ENCODE results near the gene IPMK. TPM values are rescaled to one million over a fixed set of nuclear protein-coding genes. Genes with fewer than 3 reads are reported as not detected.

Gene IPMK
- total and polyA plus RNA-seq, 2 of the 8 experiments (the other 6 are each of a cell fraction or from before 2014, with no cell fraction given): 1.3 to 7.8 TPM

DNA sequence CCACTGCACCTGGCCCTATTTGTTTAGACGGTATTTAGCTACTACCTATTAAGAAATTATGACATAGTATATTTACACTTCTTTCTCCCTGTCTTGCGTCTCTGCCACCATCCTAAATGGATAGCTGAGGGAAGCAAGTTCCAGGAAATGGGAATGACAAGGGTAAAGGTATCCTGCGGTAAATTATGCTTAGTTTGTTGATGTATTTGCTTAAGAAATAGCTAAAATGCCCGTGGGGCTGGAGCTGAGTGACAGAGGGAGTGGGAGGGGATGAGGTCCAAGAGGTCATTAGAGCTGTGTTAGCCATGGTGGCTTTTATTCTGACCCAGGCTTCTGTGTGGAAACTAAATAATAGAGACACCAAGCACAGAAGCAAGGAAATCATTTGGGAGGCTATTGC is 38.1 kb upstream of the IPMK start:
- Histone ChIP-seq H3K4ac (replicated peaks; ENCODE audit: insufficient read length, low read depth, low read length) (no peak overlapping the region), H3K36me3 (ENCODE audit: control insufficient read depth in 2 of 4, insufficient read depth in 4 of 4, low read length in 3 of 4) (no peaks in the 10 kb centered on the region), H2BK12ac (ENCODE audit: low read depth, low read length) (no peak overlapping the region), H3K18ac (ENCODE audit: extremely low read depth, low read length) (no peak overlapping the region), H3K79me1 (ENCODE audit: low read depth, low read length) (no peaks in the 10 kb centered on the region), H4K5ac (ENCODE audit: insufficient read length, low read depth, low read length) (no peak overlapping the region), H3K56ac (replicated peaks; ENCODE audit: insufficient read length, low read depth, low read length) (no peak overlapping the region), H2BK20ac (ENCODE audit: low read length) (no peak overlapping the region), H3K27me3 (replicated peaks in 1 of 4; ENCODE audit: control insufficient read depth in 3 of 4, extremely low read depth in 1 of 4, insufficient read depth in 3 of 4, low read length in 3 of 4) (no peaks in the 10 kb centered on the region), H3K4me2 (ENCODE audit: insufficient read depth in 1 of 2, low read depth in 2 of 2, low read length in 2 of 2) (no peak overlapping the region), H3K79me2 (ENCODE audit: control insufficient read depth in 1 of 2, insufficient read depth in 2 of 2, low read length in 2 of 2) (no peaks in the 10 kb centered on the region), H4K20me1 (replicated peaks in 1 of 2; ENCODE audit: control insufficient read depth in 1 of 2, insufficient read depth in 2 of 2, low read length in 2 of 2) (no peaks in the 10 kb centered on the region), H2BK120ac (replicated peaks; ENCODE audit: low read depth, low read length) (no peak overlapping the region), H3K27ac (ENCODE audit: low read depth, low read length) (no peak overlapping the region), H2BK15ac (ENCODE audit: low read length) (no peak overlapping the region), H3K9me3 (ENCODE audit: insufficient read depth in 2 of 2, low read depth in 1 of 2, low read length in 1 of 2) (no peaks in the 10 kb centered on the region), H2AFZ (ENCODE audit: low read length) (no peak overlapping the region), H3K23me2 (ENCODE audit: low read depth, low read length) (no peaks in the 10 kb centered on the region), H3K23ac (ENCODE audit: insufficient read length) (no peak overlapping the region), H3K14ac (ENCODE audit: insufficient read length) (no peak overlapping the region), H3K4me3 (ENCODE audit: extremely low read depth in 1 of 4, insufficient read depth in 2 of 4, low read depth in 3 of 4, low read length in 4 of 4) (no peak overlapping the region), H4K8ac (ENCODE audit: extremely low read depth, insufficient read depth, low read length) (no peak overlapping the region), H3K9ac (replicated peaks in 1 of 4; ENCODE audit: extremely low read depth in 1 of 4, low read depth in 3 of 4, low read length in 3 of 4) (no peak overlapping the region), H3K4me1 (replicated peaks in 1 of 4; ENCODE audit: control insufficient read depth in 3 of 4, insufficient read depth in 4 of 4, low read length in 3 of 4) (no peaks in the 10 kb centered on the region), H4K91ac (replicated peaks; ENCODE audit: insufficient read length, low read length) (peak overlapping the region; percentile 9), H2BK5ac (ENCODE audit: low read depth, low read length) (no peak overlapping the region), H2AK5ac (ENCODE audit: low read depth, low read length) (no peak overlapping the region)
- CTCF ChIA-PET (ENCODE audit: partially characterized antibody): interaction anchor here (0.6 to 3.5 kb wide), 7 partner anchors 10 to 199 kb away, joined by 3 to 14 read pairs (median 3); no protein-coding TSS in a partner anchor
- WGBS, 2 experiments (ENCODE audit: extremely low coverage in 1 of 2, insufficient coverage in 1 of 2, insufficient read length in 1 of 2, insufficient replicate concordance in 2 of 2, low coverage in 1 of 2, low lambda C conversion rate in 2 of 2, missing lambda C conversion rate in 1 of 2): 82% methylated on average over 4 of the region's 4 CpGs; no CpG with 5 or more reads in 1 of the 2 experiments
- FAIRE-seq (no peak), DNase-seq (ENCODE audit: low read depth in 1 of 2, low spot score in 2 of 2) (no peak)
- POLR2A ChIA-PET (ENCODE audit: partially characterized antibody): interaction anchor here (0.6 to 1.4 kb wide), 2 partner anchors 10 to 13 kb away, joined by 3 read pairs; no protein-coding TSS in a partner anchor
- no peak for TF ChIP-seq POLR2A (IDR thresholded peaks at IDR 0.05; ENCODE audit: control extremely low read depth in 1 of 2, low read depth in 2 of 2, low read length in 2 of 2)
- TF ChIP-seq MAX (IDR thresholded peaks at IDR 0.05): no peak
- TF ChIP-seq TAF1 (IDR thresholded peaks at IDR 0.05; ENCODE audit: low read depth, low read length): no peak
- TF ChIP-seq, protein P1, sequence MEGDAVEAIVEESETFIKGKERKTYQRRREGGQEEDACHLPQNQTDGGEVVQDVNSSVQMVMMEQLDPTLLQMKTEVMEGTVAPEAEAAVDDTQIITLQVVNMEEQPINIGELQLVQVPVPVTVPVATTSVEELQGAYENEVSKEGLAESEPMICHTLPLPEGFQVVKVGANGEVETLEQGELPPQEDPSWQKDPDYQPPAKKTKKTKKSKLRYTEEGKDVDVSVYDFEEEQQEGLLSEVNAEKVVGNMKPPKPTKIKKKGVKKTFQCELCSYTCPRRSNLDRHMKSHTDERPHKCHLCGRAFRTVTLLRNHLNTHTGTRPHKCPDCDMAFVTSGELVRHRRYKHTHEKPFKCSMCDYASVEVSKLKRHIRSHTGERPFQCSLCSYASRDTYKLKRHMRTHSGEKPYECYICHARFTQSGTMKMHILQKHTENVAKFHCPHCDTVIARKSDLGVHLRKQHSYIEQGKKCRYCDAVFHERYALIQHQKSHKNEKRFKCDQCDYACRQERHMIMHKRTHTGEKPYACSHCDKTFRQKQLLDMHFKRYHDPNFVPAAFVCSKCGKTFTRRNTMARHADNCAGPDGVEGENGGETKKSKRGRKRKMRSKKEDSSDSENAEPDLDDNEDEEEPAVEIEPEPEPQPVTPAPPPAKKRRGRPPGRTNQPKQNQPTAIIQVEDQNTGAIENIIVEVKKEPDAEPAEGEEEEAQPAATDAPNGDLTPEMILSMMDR (IDR thresholded peaks at IDR 0.05; ENCODE audit: control extremely low read depth in 1 of 3, insufficient read depth in 1 of 3, low read depth in 1 of 3, low read length in 3 of 3): no peak
- TF ChIP-seq CHD2 (IDR thresholded peaks at IDR 0.05; ENCODE audit: low read length): no peak
- no peak for TF ChIP-seq KDM4A (IDR thresholded peaks at IDR 0.05; ENCODE audit: low read depth, low read length, severe bottlenecking)
- TF ChIP-seq BACH1 (IDR thresholded peaks at IDR 0.05; ENCODE audit: low read length): no peak
- no peak for TF ChIP-seq SP2 (IDR thresholded peaks at IDR 0.05; ENCODE audit: low read length)
- TF ChIP-seq TBP (IDR thresholded peaks at IDR 0.05; ENCODE audit: low read depth, low read length): no peak
- TF ChIP-seq TEAD4 (IDR thresholded peaks at IDR 0.05; ENCODE audit: low read depth, low read length): no peak
- no peak for TF ChIP-seq CREB1 (IDR thresholded peaks at IDR 0.05)
- TF ChIP-seq SIN3A (conservative IDR thresholded peaks at IDR 0.05 in 1 of 2, IDR thresholded peaks at IDR 0.05 in 1 of 2; ENCODE audit: low read depth in 1 of 2, low read length in 2 of 2): no peak

Data from H1 (cell line).